Prostate gland (tissue), 2 donors: ENCODE measurements around the gene PHKB. TPM values are rescaled to one million over a fixed set of nuclear protein-coding genes. Genes with fewer than 3 reads are reported as not detected.

Experiments used
- DNase-seq: peaks from one replicate; pipeline ENCODE4 v3.0.0-alpha.2; 2019; ENCODE audit warnings: low spot score
- H3K27ac ChIP-seq, 2 donors: fragments of 200-600 bp; sonication (generic); 2 replicates each; pipeline ENCODE4 v1.5.1; 2017 to 2019
- H3K27me3 ChIP-seq: fragments of 200-600 bp; sonication (generic); replicated peaks from 2 replicates; pipeline ENCODE4 v1.5.1; 2019; ENCODE audit not compliant: insufficient read depth
- H3K36me3 ChIP-seq, 2 donors: fragments of 200-600 bp; sonication (generic); 1 replicate in 1 of 2; 2 replicates in 1 of 2; pipeline versions ENCODE4 v1.5.1 to v1.8.1; 2017 to 2019
- H3K4me1 ChIP-seq: fragments of 200-600 bp; sonication (generic); replicated peaks from 2 replicates; pipeline ENCODE4 v1.5.1; 2019
- H3K4me3 ChIP-seq, 2 donors: fragments of 200-600 bp; sonication (generic); 2 replicates each; pipeline ENCODE4 v1.5.1; 2017 to 2019
- H3K9me3 ChIP-seq: fragments of 200-600 bp; sonication (generic); 2 replicates; pipeline ENCODE4 v1.5.1; 2017
- CTCF ChIP-seq, 4 experiments: fragments of 200-600 bp in 2 of 4; fragments of 450-650 bp in 2 of 4; sonication (generic) in 2 of 4; IDR thresholded peaks; 1 replicate in 3 of 4; 2 replicates in 1 of 4; pipeline ENCODE4 v1.5.1; 2016 to 2019; ENCODE audit warnings: antibody characterized with exemption in 4 of 4, mild to moderate bottlenecking in 2 of 4, moderate library complexity in 2 of 4
- POLR2A ChIP-seq: fragments of 450-650 bp; IDR thresholded peaks from one replicate; pipeline ENCODE4 v1.6.1; 2016; ENCODE audit warnings: antibody characterized with exemption, mild to moderate bottlenecking
- POLR2AphosphoS5 ChIP-seq: sonication (generic); formaldehyde crosslinking; IDR thresholded peaks from one replicate; pipeline ENCODE4 v1.6.1; 2017; ENCODE audit warnings: antibody characterized with exemption
- WGBS: methylation state at CpG from one replicate; pipeline ENCODE4 v1.1.5; 2018; 5-methylcytosine and 5-hydroxymethylcytosine counted together
- intact Hi-C: fragments of 100-400 bp; cut with DNase I; formaldehyde crosslinking; loops from one replicate; pipeline ENCODE4 v1.14.2; 2022
- total RNA-seq, 2 donors: library from RNA; depleted of rRNA; stranded (reverse); fragments of >200 nt; gene quantifications; one replicate each; pipeline ENCODE4 v1.1.0, GENCODE V29; 2016

The PHKB gene
- total RNA-seq, 2 donors from 2014 or later: 70.1 to 93.7 TPM

- WGBS: 64% methylated on average over 5 of the region's 5 CpGs
- no peak for TF ChIP-seq CTCF (IDR thresholded peaks at IDR 0.05)
- H3K4me3 ChIP-seq: no peak overlapping the region
- H3K36me3 ChIP-seq: no peaks in the 10 kb centered on the region
- H3K27ac ChIP-seq: no peak overlapping the region
- H3K9me3 ChIP-seq: no peaks in the 10 kb centered on the region
- no peaks in the 10 kb centered on the region for H3K27me3 ChIP-seq
- intact Hi-C loops: no loop called here
- DNase-seq: no peak
- H3K4me1 ChIP-seq: no peaks in the 10 kb centered on the region
These were observed 260.0 kb downstream of the PHKB start for GRCh38 chr16:47721006-47721637.

GRCh38 chr16:47722046-47722445 is 260.9 kb downstream of the PHKB start:
- H3K36me3 ChIP-seq: no peaks in the 10 kb centered on the region
- H3K27me3 ChIP-seq: no peaks in the 10 kb centered on the region
- intact Hi-C loops: no loop called here
- 53% methylated on average over 4 of the region's 4 CpGs for whole genome bisulfite sequencing
- no peaks in the 10 kb centered on the region for H3K9me3 ChIP-seq
- no peaks in the 10 kb centered on the region for H3K4me1 ChIP-seq
- H3K4me3 ChIP-seq: no peak overlapping the region
- no peak overlapping the region for H3K27ac ChIP-seq
- TF ChIP-seq POLR2A (no peak), CTCF (IDR thresholded peaks at IDR 0.05) (no peak), POLR2AphosphoS5 (no peak)
- no peak for DNase-seq

- intact Hi-C loops: no loop called here
- H3K4me1 ChIP-seq: no peaks in the 10 kb centered on the region
- no peak for DNase-seq
- H3K27me3 ChIP-seq: no peaks in the 10 kb centered on the region
- H3K9me3 ChIP-seq: no peaks in the 10 kb centered on the region
- 72% methylated on average over 5 of the region's 5 CpGs for WGBS
- H3K27ac ChIP-seq: no peak overlapping the region
- no peak overlapping the region for H3K4me3 ChIP-seq
- no peaks in the 10 kb centered on the region for H3K36me3 ChIP-seq
- no peak for TF ChIP-seq POLR2A
- TF ChIP-seq POLR2AphosphoS5: no peak
- TF ChIP-seq CTCF (IDR thresholded peaks at IDR 0.05): no peak
These were observed 263.1 kb downstream of the PHKB start for GRCh38 chr16:47724115-47724785.

GRCh38 chr16:47725188-47725695 is 264.1 kb downstream of the PHKB start:
- 92% methylated on average over 9 of the region's 9 CpGs for WGBS
- H3K4me3 ChIP-seq: no peak overlapping the region
- H3K4me1 ChIP-seq: no peaks in the 10 kb centered on the region
- no peak overlapping the region for H3K27ac ChIP-seq
- DNase-seq: no peak
- intact Hi-C loops: no loop called here
- TF ChIP-seq CTCF (IDR thresholded peaks at IDR 0.05) (no peak), POLR2AphosphoS5 (no peak), POLR2A (no peak)
- no peaks in the 10 kb centered on the region for H3K36me3 ChIP-seq
- no peaks in the 10 kb centered on the region for H3K9me3 ChIP-seq
- no peaks in the 10 kb centered on the region for H3K27me3 ChIP-seq
